AG04449 (cell line): ENCODE results near the gene SKAP1.
A peak's percentile ranks its signal among the peaks of the same experiment; 100 is the strongest.
"Not testable (repeated sequence)": the region's sequence is repeated elsewhere in the genome, so short reads cannot be mapped to it uniquely, and the experiment has no call there.

ENCODE experiments used
- CTCF ChIA-PET: fragments of 350-600 bp; formaldehyde crosslinking; extraction: SDS; loops from one replicate; lab custom pipeline; 2021; ENCODE audit warnings: antibody characterized with exemption; lab: Yijun Ruan, JAX
- POLR2A ChIA-PET: fragments of 400-600, 350-600 bp; formaldehyde crosslinking; extraction: SDS; loops from one replicate; lab custom pipeline; 2020; ENCODE audit warnings: antibody characterized with exemption, inconsistent platforms; lab: Yijun Ruan, JAX
- DNase-seq: peaks from one replicate; pipeline ENCODE4 v3.0.0-alpha.2; 2010; ENCODE audit warnings: low read depth, low spot score
- H3K4me3 ChIP-seq: 2 replicates; pipeline ENCODE4 v1.5.1; 2011; ENCODE audit warnings: low read depth, mild to moderate bottlenecking, control low read depth, low read length
- CTCF ChIP-seq: IDR thresholded peaks from one replicate; pipeline ENCODE4 v1.5.1; 2011; ENCODE audit warnings: mild to moderate bottlenecking, moderate library complexity, low read length, control low read depth, inconsistent platforms; ENCODE audit not compliant: insufficient read depth; ENCODE audit errors: missing control alignments

The SKAP1 gene

GRCh38 chr17:48344251-48344650, 85.8 kb downstream of the SKAP1 start:
- POLR2A ChIA-PET, result no interaction called here
- no peak for TF ChIP-seq CTCF
- H3K4me3 ChIP-seq, result no peak overlapping the region
- CTCF ChIA-PET, result interaction anchor here (0.7 to 9.5 kb wide), 3 partner anchors 11 to 243 kb away, joined by 3 to 101 read pairs (median 4); no protein-coding TSS in a partner anchor
- no peak for DNase-seq

- TF ChIP-seq CTCF, result no peak
- no peak overlapping the region for H3K4me3 ChIP-seq
- no peak for DNase-seq
- POLR2A ChIA-PET, result no interaction called here
- CTCF ChIA-PET, result interaction anchor here (0.7 to 5.6 kb wide), 18 partner anchors 10 to 276 kb away, joined by 3 to 47 read pairs (median 4); partner anchors contain the start of gene HOXB5
Measured at GRCh38 chr17:48340916-48341315, 89.1 kb downstream of the SKAP1 start.

GRCh38 chr17:48338720-48339119, 91.3 kb downstream of the SKAP1 start:
- no peak for TF ChIP-seq CTCF
- no peak overlapping the region for H3K4me3 ChIP-seq
- ChIA-PET POLR2A (no interaction called here), CTCF (interaction anchor here (0.7 to 5.6 kb wide), 8 partner anchors 12 to 284 kb away, joined by 3 to 47 read pairs (median 6); partner anchors contain the start of gene HOXB5)
- no peak for DNase-seq

GRCh38 chr17:48337903-48338302, 92.1 kb downstream of the SKAP1 start:
- POLR2A ChIA-PET, DNase-seq, H3K4me3 ChIP-seq: not testable (repeated sequence)
- CTCF ChIA-PET, result interaction anchor here (1.0 to 5.6 kb wide), 6 partner anchors 13 to 279 kb away, joined by 3 to 47 read pairs (median 17); partner anchors contain the start of gene HOXB5

- TF ChIP-seq CTCF, result no peak
- CTCF ChIA-PET, result interaction anchor here (0.9 to 12.5 kb wide), 19 partner anchors 10 to 300 kb away, joined by 3 to 185 read pairs (median 7); partner anchors contain the start of gene HOXB8
- POLR2A ChIA-PET, result interaction anchor here (1.4 kb wide), 1 partner anchor 256 kb away, joined by 3 read pairs; the partner anchor contains the start of gene HOXB5
- no peak for DNase-seq
- H3K4me3 ChIP-seq, result no peak overlapping the region
Measured at GRCh38 chr17:48336986-48337385, 93.0 kb downstream of the SKAP1 start.

- ChIA-PET POLR2A (interaction anchor here (1.4 kb wide), 1 partner anchor 257 kb away, joined by 3 read pairs; the partner anchor contains the start of gene HOXB5), CTCF (interaction anchor here (0.7 to 12.5 kb wide), 40 partner anchors 9 to 301 kb away, joined by 3 to 185 read pairs (median 4); partner anchors contain the start of gene HOXB8)
- no peak overlapping the region for H3K4me3 ChIP-seq
- peak; percentile 38 for TF ChIP-seq CTCF
- DNase-seq, result no peak
Measured at GRCh38 chr17:48335858-48336500, 94.0 kb downstream of the SKAP1 start.
